Upper lobe of left lung (tissue), 4 donors: Measurements from ENCODE around the gene FAM98A.

ENCODE experiments used
- EP300 ChIP-seq, 4 donors: sonication (generic); formaldehyde crosslinking; IDR thresholded peaks; one replicate each; pipeline ENCODE4 v1.5.1; 2017; ENCODE audit warnings: antibody characterized with exemption in 4 of 4, control low read depth in 2 of 4
- POLR2A ChIP-seq, 4 donors: fragments of 450-650 bp; IDR thresholded peaks; one replicate each; pipeline ENCODE4 v1.5.1; 2016 to 2017; ENCODE audit warnings: antibody characterized with exemption in 4 of 4, mild to moderate bottlenecking in 2 of 4
- TF ChIP-seq, protein P1 (sequence below), 6 experiments: fragments of 450-650 bp in 4 of 6; fragments of 200-600 bp in 2 of 6; sonication (generic) in 2 of 6; IDR thresholded peaks; one replicate each; pipeline ENCODE4 v1.5.1; 2016 to 2019; ENCODE audit warnings: antibody characterized with exemption in 6 of 6

DNA sequence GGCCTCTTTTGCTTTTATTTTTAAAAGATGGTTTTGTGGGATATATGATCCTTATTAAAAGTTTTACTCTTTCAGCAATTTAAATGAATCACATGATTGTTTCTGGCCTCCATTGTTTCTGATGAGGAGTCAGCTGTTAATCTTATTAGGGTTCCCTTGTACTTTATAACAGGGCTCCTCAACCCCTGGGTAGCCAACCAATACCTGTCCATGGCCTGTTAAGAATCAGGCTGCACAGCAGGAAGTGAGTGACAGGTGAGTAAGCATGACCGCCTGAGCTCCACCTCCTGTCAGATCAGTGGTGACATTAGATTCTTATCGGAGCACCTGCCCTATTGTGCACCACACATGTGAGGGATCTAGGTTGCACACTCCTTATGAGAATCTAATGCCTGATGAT lies 45.1 kb upstream of the FAM98A start:
- TF ChIP-seq, protein P1, sequence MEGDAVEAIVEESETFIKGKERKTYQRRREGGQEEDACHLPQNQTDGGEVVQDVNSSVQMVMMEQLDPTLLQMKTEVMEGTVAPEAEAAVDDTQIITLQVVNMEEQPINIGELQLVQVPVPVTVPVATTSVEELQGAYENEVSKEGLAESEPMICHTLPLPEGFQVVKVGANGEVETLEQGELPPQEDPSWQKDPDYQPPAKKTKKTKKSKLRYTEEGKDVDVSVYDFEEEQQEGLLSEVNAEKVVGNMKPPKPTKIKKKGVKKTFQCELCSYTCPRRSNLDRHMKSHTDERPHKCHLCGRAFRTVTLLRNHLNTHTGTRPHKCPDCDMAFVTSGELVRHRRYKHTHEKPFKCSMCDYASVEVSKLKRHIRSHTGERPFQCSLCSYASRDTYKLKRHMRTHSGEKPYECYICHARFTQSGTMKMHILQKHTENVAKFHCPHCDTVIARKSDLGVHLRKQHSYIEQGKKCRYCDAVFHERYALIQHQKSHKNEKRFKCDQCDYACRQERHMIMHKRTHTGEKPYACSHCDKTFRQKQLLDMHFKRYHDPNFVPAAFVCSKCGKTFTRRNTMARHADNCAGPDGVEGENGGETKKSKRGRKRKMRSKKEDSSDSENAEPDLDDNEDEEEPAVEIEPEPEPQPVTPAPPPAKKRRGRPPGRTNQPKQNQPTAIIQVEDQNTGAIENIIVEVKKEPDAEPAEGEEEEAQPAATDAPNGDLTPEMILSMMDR (IDR thresholded peaks at IDR 0.05): no peak
- no peak for TF ChIP-seq POLR2A (IDR thresholded peaks at IDR 0.05)
- TF ChIP-seq EP300 (IDR thresholded peaks at IDR 0.05): no peak
